Lung (tissue), 12 donors: Measurements from ENCODE around the gene E2F4. TPM values are rescaled to one million over a fixed set of nuclear protein-coding genes. Genes with fewer than 3 reads are reported as not detected.

Experiments used
- ATAC-seq: fragments of 200-7000 bp; cut with Tn5 transposase; one replicate; pipeline ENCODE4 v1.9.1; 2020; ENCODE audit warnings: moderate number of reproducible peaks; ENCODE audit not compliant: insufficient read depth, low FRiP score
- DNase-seq, 3 donors: peaks; one replicate each; pipeline ENCODE4 v3.0.0-alpha.2; 2013 to 2017
- H3K27ac ChIP-seq, 2 donors: one replicate each; pipeline ENCODE4 v1.5.1; 2013; ENCODE audit warnings: mild to moderate bottlenecking in 2 of 2, moderate library complexity in 2 of 2, control low read depth in 1 of 2, inconsistent platforms in 1 of 2, low read depth in 1 of 2, low read length in 1 of 2
- H3K27me3 ChIP-seq, 3 donors: one replicate each; pipeline ENCODE4 v1.5.1; 2013; ENCODE audit warnings: low read length in 2 of 3; ENCODE audit not compliant: control insufficient read depth in 3 of 3, insufficient read depth in 3 of 3
- H3K36me3 ChIP-seq, 4 donors: one replicate each; pipeline ENCODE4 v1.5.1; 2013; ENCODE audit warnings: low read length in 4 of 4, mild to moderate bottlenecking in 1 of 4, moderate library complexity in 1 of 4; ENCODE audit not compliant: control insufficient read depth in 4 of 4, insufficient read depth in 4 of 4
- H3K4me1 ChIP-seq, 5 donors: one replicate each; pipeline ENCODE4 v1.5.1; 2013; ENCODE audit warnings: low read length in 5 of 5, mild to moderate bottlenecking in 2 of 5, moderate library complexity in 1 of 5; ENCODE audit not compliant: control insufficient read depth in 5 of 5, insufficient read depth in 5 of 5
- H3K4me3 ChIP-seq: one replicate; pipeline ENCODE4 v1.5.1; 2013; ENCODE audit warnings: mild to moderate bottlenecking, control low read depth, moderate library complexity
- H3K9ac ChIP-seq, 2 donors: one replicate each; pipeline ENCODE4 v1.5.1; 2013; ENCODE audit warnings: low read length in 2 of 2, control low read depth in 1 of 2; ENCODE audit not compliant: insufficient read depth in 1 of 2
- H3K9me3 ChIP-seq, 4 donors: one replicate each; pipeline ENCODE4 v1.5.1; 2013; ENCODE audit warnings: low read length in 3 of 4, mild to moderate bottlenecking in 1 of 4, moderate library complexity in 1 of 4; ENCODE audit not compliant: control insufficient read depth in 4 of 4, insufficient read depth in 3 of 4
- CTCF ChIP-seq: IDR thresholded peaks from 2 replicates; pipeline ENCODE4 v1.5.1; 2012; ENCODE audit warnings: mild to moderate bottlenecking; ENCODE audit errors: control extremely low read depth, extremely low read depth
- WGBS, 2 donors: extraction: QIAGEN DNeasy Blood & Tissue Kit; methylation state at CpG; one replicate each; pipeline ENCODE4 v1.1.7; 2013; 5-methylcytosine and 5-hydroxymethylcytosine counted together
- polyA plus RNA-seq, 2 donors: library from polyadenylated mRNA; stranded (reverse); fragments of 200-250 nt; gene quantifications; one replicate each; pipeline ENCODE4 v1.2.1, GENCODE V29; 2013
- total RNA-seq, 2 donors: library from RNA; depleted of rRNA in 1 of 2; stranded (reverse); fragments of >200 nt in 1 of 2; gene quantifications; one replicate each; pipeline ENCODE4 v1.2.1, GENCODE V29; 2014 to 2021
- donor health status: control.
- donor health status: control.
- donor health status: Bipolar disorder and iron deficiency.
- donor health status: healthy.
- donor health status: DM: yes; HTN: yes; CAD: no.

The E2F4 gene
- total and polyA plus RNA-seq, 4 donors: 27.8 to 86.1 (median 56.4) TPM

- DNase-seq (peak in 1 of 3 donors; percentile 34), ATAC-seq (peak; percentile 65)
- H3K4me1 ChIP-seq: peaks cover 0 to 14% (median 0%) of the 10 kb centered on the region in 5 donors
- 57 to 77% methylated on average over 59 to 61 of the region's 61 CpGs for WGBS, 2 donors
- no peak for TF ChIP-seq CTCF
- no peak within 1 kb of the TSS for H3K9ac ChIP-seq
- H3K36me3 ChIP-seq: peaks cover 22 to 76% (median 32%) of the 10 kb centered on the region in 4 donors
- H3K27ac ChIP-seq: peak within 1 kb of the TSS in 1 of 2 donors; percentile 63
- no peaks in the 10 kb centered on the region for H3K27me3 ChIP-seq
- peak within 1 kb of the TSS; percentile 11 for H3K4me3 ChIP-seq
- no peaks in the 10 kb centered on the region for H3K9me3 ChIP-seq
Observed at GRCh38 chr16:67199011-67199807, 7.3 kb downstream of the E2F4 start, which contains the start of gene ELMO3. ELMO3 (plus strand) TSS chr16:67199131; CDS start chr16:67199327, 196 bp downstream.

- no peaks in the 10 kb centered on the region for H3K9me3 ChIP-seq
- ATAC-seq (peak; percentile 21), DNase-seq (no peak)
- no peaks in the 10 kb centered on the region for H3K27me3 ChIP-seq
- H3K4me3 ChIP-seq: no peak overlapping the region
- no peak for TF ChIP-seq CTCF
- 61 to 65% methylated on average over 22 of the region's 22 CpGs for WGBS, 2 donors
- peaks cover 0 to 14% (median 0%) of the 10 kb centered on the region in 5 donors for H3K4me1 ChIP-seq
- no peak overlapping the region for H3K27ac ChIP-seq
- peaks cover 16 to 72% (median 28%) of the 10 kb centered on the region in 4 donors for H3K36me3 ChIP-seq
- H3K9ac ChIP-seq: no peak overlapping the region
Observed at GRCh38 chr16:67199808-67200198, 7.8 kb downstream of the E2F4 start.

- Histone ChIP-seq H3K9ac (no peak overlapping the region), H3K27ac (no peak overlapping the region), H3K4me1 (peaks cover 0 to 14% (median 0%) of the 10 kb centered on the region in 5 donors), H3K4me3 (no peak overlapping the region), H3K27me3 (no peaks in the 10 kb centered on the region), H3K9me3 (no peaks in the 10 kb centered on the region), H3K36me3 (peaks cover 13 to 65% (median 23%) of the 10 kb centered on the region in 4 donors)
- DNase-seq (no peak), ATAC-seq (no peak)
- TF ChIP-seq CTCF: no peak
- 93 to 99% methylated on average over 8 of the region's 8 CpGs for WGBS, 2 donors
Observed at GRCh38 chr16:67200491-67200890, 8.5 kb downstream of the E2F4 start.
